T-helper 2 cell treated with Interferon-gamma antibody and Interleukin-4, amounts not matched to agents 100 ng/mL and 5 ng/mL, for 36 hours (primary cell): Measurements from ENCODE around the gene NTNG2. TPM values are rescaled to one million over a fixed set of nuclear protein-coding genes. Genes with fewer than 3 reads are reported as not detected.

Experiments
- intact Hi-C: fragments of 100-400 bp; cut with micrococcal nuclease; formaldehyde crosslinking; loops from one replicate; pipeline ENCODE4 v1.15.1; 2023
- total RNA-seq: library from RNA; stranded (reverse); gene quantifications from 2 replicates; pipeline ENCODE4 v1.2.3, GENCODE V29; 2022

NTNG2 gene
- total RNA-seq, 1 donor from 2014 or later = 5.2 TPM

DNA sequence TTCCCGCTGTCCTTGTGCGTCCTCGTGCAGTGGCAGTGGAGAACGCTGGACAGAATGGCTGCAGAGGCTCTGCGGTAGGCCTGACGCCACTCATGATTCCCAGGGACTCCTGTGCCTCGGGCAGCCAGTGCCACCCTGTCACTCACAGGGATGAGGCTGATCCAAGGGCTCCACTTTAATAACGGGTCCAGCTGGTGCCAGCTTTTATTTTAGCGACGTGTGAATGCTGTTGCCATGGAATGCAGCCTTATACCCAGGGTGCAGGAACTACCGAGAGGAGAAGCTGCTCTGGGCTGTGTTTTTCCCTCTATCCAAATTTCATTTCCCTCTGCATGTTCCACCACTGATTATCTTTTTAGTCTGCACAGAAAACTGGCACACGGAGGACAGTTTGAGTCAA, 15.8 kb upstream of the NTNG2 start:
- intact Hi-C loops = no loop called here

DNA sequence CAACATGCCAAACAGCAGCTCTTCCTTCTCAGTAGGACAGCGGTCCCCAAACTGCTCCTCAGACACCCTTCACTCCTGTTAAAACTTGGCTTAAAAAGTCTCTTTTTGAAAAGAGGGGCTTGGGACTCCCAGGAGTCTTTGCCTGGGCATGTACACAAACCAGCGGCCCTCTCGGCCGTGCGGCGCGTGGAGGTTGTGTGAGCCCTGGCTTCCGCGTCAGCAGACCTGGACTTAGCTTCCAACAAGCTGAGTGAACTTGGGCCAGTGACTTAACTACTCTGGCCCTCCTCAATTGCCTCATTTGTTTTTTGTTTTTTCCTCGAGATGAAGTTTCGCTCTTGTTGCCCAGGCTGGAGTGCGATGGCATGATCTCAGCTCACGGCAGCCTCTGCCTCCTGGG, 15.3 kb upstream of the NTNG2 start:
- intact Hi-C loops = no loop called here

DNA sequence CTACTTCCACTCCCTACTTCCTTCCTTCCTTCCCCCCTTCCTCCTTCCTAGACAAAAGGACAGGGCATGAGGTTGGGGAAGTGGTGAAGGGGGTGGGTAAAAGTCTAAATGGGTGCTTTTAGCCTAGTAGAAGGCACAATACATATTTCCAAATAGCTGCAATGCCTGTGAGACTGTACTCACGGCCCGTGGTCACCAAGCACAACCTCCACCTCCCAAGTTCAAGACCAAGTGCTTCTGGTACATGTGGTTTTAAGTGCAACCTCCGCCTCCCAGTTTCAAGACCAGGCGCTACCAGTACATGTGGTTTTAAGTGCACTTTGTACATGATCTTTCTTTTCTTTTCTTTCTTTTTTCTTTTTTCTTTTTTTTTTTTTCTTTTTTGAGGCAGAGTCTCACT, 14.5 kb upstream of the NTNG2 start:
- intact Hi-C loops = no loop called here

DNA sequence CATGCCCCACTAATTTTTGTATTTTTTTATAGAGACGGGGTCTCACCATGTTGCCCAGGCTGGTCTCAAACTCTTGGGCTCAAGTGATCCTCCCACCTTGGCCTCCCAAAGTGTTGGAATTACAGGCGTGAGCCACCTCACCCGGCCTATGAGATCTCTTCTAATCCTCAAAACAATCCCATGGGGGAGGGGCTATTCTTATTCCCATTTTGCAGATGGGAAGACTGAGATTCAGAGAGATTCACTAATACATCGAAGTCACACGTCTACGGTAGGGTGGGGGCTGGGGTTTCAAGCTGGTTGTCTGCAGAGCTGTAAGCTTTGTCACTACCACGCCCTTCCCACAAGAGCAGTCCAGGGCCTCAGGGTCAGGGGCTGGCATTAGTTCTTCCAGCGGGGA, 14.0 kb upstream of the NTNG2 start:
- intact Hi-C loops = no loop called here

DNA sequence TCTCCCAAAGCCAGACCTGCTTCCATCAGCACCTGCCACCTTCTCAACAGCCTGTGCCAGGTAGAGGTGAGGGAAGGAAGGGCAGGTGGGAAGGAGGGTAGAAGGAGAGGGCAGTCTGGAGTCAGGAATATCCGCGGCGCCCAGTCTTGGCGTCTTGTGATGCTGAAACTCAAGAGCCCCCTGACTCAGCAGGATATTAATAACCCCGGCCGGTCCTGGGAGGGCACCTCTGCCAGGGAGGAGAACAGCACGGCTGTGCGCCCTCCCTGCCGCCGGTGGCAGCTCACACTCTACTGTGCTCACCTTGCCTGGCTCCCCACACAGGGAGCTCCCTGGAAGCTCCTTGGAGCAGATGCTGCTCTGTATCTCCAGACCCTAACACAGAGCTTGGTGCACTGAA, 11.6 kb upstream of the NTNG2 start:
- intact Hi-C loops = no loop called here

DNA sequence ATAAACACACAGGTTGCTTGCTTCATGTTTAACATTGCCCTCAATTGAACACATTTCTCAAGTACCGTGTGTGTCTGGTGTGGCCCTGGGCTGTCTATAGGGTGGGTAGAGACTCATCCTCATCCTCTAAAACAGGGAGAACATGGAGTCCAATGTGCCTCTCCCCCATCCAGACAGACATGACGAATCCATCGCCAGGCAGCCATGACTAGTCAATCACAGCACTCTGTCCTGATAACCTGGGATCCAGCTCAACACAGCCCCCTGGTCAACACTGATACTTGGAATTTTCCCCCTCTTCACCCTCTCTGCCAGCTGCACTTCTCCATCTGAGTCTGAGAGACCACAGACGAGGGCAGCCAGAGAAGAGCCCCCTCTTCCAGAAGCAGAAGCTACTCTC, 10.7 kb upstream of the NTNG2 start:
- intact Hi-C loops = no loop called here

DNA sequence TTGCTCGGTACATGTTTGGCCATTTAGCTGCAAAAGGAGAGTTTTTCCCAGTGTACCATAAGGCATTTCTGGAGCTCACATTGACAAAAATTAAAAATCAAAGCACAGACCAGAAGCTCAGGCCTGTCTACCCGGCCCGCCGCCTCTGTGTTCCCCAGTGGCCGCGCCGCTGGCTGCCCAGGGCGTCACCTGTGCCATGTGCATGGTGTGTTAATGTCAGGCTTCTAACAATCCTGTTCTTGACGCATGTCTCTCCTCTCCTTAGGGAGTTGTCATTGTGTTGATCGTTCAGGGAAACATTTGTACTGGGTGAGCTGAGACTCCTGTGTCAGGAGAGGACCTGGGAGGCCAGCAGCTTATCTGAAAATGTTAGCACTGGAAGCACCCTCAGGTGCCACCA, 9.6 kb upstream of the NTNG2 start:
- intact Hi-C loops = no loop called here

DNA sequence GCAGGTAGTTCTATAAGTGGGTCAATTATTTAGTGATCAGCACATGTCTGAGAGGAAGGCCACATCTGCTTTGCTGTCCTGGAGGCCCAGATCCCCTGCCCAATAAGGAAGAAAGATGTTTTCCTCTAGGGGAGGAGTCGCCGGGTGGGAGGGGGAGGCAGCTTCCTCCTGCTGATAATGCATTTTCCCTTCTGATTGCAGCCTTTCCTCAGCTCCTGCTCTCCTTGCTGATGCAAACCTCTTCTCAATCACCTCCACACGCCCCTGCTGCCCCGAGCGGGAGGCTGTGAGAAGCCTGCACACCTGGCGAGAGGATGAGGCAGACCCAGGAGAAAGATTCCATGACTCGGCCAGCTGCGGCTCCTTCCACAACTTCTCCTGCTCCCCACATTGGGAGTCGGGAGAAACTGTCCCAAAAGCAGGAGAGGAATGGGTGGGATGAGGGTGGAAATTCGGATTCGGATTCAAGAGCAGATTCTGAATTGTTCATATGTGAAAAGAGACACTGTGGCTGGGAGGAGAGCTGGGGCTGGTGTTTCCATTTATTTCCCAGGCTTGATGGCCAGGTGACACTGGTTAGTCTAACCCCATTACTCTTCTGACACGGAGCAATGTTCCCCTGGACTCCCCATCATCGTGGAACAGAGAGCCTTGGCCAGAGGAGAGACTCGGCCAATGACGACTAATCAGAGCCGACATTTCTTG, 6.8 kb upstream of the NTNG2 start:
- intact Hi-C loops = no loop called here

DNA sequence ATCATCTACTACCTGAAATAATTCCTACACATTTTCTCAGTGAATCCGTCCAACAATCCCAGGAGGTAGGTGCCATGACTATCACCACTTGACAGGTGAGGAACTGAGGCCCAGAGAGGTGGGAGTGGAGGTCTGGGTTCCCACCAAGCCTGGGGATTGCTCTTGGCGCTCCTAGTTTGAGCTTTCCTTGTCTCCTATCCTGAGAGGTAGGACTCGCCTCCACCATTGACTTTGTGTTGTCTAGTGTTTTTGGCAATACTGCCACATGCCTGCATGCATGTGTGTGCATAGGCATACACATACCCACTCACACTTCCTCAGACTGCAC, 6.3 kb upstream of the NTNG2 start:
- intact Hi-C loops = no loop called here

DNA sequence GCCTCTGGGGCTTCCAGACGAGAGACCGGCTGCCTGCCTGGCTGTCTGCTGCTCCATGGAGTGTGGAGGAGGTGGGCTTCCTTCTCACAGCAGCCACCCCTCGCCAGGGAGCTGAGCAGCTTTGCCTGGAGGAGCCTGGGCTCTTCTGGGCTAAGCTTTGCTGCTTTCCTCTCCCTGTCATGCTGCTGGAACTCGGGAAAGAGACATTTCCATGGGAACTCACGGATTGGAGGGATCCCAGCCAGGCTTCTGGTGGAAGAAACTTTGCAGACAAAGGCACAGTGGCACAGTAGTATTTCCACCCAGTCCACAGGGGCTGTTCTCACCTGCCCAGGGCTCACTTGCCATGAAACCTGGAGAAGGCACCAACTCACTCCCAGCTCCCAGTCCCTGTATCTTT, 5.6 kb upstream of the NTNG2 start:
- intact Hi-C loops = no loop called here

DNA sequence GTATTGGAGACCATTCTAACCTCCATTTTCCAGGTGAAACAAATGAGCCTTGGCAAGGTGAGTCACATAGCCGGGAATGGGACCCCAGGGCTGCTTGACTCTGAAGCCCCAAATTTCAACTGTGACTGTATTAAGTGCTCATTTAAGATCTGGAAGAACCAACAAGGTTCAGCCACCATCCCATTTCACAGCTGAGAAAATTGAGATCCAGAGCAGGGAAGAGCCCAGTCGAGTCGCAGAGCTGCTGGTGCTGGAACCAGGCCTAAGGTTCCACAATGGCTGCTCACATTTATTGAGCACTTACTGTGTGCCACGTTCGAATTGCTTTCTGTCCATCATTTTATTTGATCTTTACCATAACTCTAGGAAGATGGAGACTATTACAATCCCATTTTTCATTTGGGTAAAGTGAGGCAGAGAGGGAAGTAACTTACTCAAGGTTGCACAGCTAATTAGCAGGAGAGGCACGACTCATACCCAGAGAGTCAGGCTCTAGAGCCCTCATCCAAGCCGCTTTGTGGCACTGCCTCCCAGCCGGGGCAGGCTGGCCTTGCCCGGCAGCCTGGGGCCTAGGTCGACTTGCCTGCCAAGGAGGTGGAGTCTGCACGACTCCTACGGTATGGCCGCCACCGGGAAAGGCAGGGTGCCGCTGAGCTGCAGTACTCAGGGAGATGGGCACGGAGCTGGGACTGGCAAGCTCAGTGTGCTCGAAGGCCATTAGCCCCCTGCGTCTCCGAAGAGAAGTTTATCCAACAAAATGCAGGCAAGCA, 4.3 kb upstream of the NTNG2 start:
- intact Hi-C loops = no loop called here

DNA sequence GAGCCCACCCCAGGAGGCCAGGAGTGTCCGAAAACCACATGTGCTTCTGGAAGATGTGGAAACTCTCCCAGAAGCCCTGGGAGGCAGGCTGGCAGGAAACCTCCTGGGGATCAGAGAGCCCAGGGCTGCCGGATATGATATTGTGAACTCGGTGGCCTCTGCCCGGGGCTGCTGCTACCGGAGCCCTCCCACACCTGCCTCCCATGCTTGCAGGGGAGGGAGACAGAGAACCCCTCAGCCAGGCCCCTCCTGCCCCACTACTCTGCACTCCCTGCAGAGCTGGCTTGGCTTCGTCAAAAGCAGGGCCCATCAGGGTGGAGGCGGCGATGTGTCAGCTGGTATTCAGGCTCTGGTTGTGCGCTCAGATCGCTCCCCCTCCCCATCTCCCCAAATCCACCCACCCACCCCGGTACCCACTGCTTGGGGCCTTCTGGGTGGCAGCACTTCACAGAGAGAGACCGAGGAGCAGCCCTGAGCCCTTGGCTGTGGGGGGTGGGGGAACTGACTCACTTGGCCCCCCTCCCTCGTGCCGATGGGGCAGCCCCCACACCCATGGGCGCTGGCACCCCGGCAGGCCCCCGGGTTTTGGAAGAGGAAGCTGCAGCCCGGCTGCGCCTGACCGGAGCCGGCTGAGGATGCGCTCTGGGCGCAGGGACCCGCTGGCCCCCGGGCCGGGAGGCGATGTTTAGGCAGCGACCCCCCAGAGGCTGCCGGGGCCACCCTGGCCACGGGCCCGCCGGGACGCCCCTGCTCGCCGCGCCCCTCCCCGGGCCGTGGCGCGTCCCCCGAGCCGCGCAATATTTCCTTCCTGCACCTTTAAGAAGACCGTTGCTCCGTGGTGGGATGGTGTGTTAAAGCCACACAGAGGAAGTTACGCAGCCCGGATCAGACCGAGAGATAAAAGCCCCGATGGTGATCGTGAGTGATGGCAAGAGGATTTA, 786 bp upstream of the NTNG2 start:
- intact Hi-C loops = loop anchor here (5.0 to 10.0 kb wide), 2 partner anchors 244 to 404 kb away; partner anchors contain the start of gene TTF1

DNA sequence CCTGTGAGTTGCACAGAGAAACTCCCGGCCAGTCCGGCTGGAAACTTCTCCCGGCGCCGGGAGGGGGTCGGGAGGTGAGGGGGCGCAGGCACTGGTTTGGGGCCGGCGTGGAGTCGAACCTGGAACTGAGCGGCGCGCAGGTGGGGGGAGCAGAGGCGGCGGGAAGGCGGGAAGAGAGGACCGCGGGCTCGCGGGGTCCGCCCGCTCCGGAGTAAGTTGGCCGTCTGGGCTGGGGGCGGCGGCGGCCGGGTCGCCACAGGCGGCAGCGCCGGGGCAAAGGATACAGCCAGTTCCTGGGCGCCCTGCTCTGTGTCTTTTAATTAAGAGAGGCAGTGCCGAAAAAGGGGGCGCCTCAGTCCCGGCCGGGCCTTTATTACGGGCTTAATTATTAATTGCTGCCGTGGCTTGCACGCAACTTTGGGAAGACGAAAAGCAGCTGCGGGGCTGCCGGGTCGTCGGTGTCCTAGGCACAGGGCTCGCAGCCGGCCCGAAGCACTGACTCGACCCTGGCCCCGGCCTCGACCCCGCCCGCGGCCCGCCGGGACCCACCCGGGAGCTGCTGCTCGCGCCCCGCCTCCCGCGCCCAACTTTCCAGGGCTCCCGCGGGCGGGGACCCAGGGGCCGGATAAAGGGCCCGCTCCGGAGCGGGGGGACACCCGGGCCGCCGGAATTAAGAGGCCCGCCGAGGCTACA, 1.1 kb downstream of the NTNG2 start:
- intact Hi-C loops = loop anchor here (5.0 to 10.0 kb wide), 2 partner anchors 242 to 406 kb away; partner anchors contain the start of gene TTF1

DNA sequence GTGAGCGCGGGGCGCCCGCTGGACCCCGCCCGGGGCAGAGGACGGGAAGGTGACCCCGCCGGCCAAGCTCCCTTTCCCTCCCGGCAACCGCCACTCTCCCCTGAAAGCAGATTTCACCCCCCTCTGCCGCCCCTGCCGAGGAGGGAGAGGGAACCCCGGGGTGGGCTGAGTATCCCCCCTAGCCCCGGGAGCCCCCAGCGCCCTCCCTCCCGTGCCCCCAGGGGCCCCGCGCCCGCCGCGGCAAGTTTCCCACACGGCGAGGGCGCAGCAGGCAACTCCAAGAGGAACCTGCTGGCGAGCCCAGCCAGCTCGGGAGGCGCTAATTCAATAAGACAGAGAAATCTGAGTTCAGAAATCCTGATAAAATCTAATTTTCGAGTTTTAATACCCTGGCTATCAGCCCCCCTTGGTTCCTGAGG, 1.6 kb downstream of the NTNG2 start:
- intact Hi-C loops = loop anchor here (5.0 to 10.0 kb wide), 2 partner anchors 241 to 406 kb away; partner anchors contain the start of gene TTF1

DNA sequence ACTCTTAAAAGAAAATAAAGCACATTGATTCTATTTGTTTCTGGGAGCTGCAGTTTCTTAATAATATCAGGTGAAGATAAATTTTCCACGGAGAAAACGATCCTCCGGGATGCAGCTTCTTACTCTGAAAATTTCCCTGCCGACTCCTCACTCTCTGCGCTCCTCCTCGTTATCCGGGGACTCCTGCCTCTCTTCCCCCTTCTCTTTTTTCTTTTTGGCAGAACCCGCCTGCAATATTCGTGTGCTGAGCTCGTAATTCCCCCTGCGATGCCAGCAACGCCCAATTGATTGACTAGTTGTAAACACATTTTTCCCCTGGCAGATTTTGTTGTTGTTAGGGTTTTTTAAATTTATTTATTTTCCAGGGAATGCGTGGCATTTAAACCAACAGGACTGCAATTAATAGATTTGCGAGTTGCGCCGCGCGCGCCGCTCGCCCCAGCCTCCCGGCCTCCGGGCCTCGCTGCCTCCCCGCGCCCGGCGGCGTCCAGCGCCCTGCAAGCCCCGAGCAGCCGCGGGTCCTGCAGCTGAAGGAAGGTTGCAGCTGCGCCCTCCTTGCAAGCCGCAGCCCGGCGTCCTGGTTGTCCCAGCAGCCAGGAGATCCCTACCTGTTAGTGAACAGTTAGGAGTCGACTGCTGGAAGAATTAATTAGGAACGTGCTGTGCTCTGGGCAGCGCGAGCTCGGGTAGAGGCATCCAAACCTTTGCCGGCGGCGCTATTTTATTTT, 2.2 kb downstream of the NTNG2 start:
- intact Hi-C loops = loop anchor here (5.0 to 10.0 kb wide), 2 partner anchors 241 to 407 kb away; partner anchors contain the start of gene TTF1

DNA sequence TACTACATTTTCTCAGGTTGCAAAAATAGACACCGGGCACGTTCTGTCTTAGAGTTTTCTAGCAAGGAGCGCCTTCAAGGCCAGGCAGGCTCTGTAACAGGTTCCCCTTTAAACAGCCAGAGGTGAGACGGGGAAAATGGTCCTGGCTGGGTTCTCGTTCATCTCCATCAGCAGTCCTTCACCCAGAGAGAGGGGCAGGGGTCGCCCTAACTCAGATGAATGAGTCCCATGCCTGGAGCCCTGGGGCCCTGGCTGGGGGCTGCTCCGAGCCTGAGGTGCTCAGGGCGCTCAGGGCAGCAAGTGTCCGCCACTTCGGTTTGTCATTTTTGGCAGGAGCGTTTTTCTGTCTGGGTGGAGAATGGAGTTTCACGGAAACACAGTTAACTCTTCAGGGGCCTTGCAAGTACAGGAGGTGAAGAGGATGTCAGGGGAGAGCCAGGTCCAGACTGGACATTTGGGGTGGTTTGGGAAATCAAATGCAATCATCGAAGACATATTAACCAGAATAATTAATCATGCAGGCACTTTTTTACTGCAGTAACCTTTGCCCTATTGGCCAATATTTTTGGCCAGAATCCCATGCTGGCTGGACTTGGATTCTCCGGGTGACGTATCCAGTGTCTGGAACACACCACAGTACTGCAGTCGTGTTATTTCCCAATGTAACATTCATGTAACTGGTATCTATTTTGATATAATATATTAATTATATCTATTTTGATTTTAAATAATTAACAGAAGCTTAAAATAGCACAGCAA, 2.9 kb downstream of the NTNG2 start:
- intact Hi-C loops = loop anchor here (5.0 to 10.0 kb wide), 2 partner anchors 240 to 407 kb away; partner anchors contain the start of gene TTF1

DNA sequence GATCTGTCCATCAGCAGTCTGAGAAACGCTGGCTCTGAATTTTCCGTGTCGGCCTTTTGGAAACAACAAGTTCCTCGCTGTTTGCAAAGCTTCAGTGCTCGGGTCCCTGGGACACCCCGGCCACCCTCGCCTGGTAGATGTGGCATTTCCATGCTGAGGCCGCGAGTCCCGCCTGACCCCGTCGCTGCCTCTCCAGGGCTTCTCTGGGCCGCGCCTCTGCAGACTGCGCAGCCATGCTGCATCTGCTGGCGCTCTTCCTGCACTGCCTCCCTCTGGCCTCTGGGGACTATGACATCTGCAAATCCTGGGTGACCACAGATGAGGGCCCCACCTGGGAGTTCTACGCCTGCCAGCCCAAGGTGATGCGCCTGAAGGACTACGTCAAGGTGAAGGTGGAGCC, 4.7 kb downstream of the NTNG2 start:
- intact Hi-C loops = loop anchor here (10.0 kb wide), 1 partner anchor 238 kb away; the partner anchor contains the start of gene TTF1

DNA sequence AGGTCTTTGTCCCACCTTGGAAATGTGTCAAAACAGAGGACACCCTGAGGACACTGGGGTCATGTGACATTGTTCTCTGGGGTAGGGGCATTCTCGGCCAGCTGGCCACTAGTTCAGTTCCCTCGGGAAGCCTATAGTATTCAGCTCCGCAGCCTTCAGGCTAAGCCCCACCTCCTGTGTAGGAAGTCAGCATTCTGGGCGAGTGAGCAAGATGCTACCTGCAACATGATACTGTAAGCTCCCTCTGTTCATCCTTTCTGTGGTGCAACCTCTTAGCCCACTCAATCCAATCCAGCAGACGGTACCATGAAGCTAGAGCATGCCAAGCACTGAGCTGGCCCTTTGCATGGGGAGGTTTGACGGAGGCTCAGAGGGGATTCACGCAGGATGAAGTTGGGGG, 5.3 kb downstream of the NTNG2 start:
- intact Hi-C loops = loop anchor here (10.0 kb wide), 1 partner anchor 238 kb away; the partner anchor contains the start of gene TTF1

DNA sequence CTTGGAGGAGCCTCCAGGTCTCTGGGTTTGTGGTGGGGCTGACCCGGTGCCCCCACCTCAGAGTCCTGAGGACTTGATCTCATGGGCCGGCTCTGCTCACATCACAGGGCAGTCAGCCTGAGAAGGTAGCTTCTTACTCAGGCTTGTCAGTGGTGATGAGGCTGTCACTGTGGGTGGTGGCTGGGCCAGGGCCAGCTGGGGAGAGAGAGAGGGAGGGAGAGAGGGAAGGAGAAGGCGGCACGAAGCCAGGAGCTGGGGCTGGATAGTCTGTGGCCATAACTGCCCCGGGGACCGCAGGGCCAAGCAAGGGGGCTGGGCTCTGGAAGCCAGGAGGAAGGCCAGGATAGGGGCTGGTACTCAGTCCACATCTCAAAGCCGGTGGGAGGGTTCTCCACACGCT, 6.5 kb downstream of the NTNG2 start:
- intact Hi-C loops = loop anchor here (10.0 kb wide), 1 partner anchor 236 kb away; the partner anchor contains the start of gene TTF1
